WTC11 (cell line): ENCODE data around the gene FNDC3A. TPM values are rescaled to one million over a fixed set of nuclear protein-coding genes. Genes with fewer than 3 reads are reported as not detected.

Experiments
- ATAC-seq: fragments of 200-7000 bp; cut with Tn5 transposase; 2 replicates; pipeline ENCODE4 v1.10.0; 2021; ENCODE audit warnings: mild to moderate bottlenecking, moderate library complexity
- CTCF ChIA-PET: fragments of 300-600 bp; sonication (Branson Sonifier 250); formaldehyde crosslinking; loops from one replicate; lab custom pipeline; 2021; ENCODE audit warnings: antibody characterized with exemption; lab: Charles Lee
- POLR2A ChIA-PET: fragments of 350-600 bp; sonication (Branson Sonifier 250); formaldehyde crosslinking; loops from one replicate; lab custom pipeline; 2021; ENCODE audit warnings: antibody characterized with exemption; lab: Charles Lee
- DNase-seq: peaks from one replicate; pipeline ENCODE4 v3.0.0; 2021; ENCODE audit warnings: low spot score
- H3K27ac Mint-ChIP-seq: 2 replicates; pipeline ENCODE4 v1.8.0; 2021; ENCODE audit warnings: mixed read lengths
- H3K27me3 Mint-ChIP-seq: 2 replicates; pipeline ENCODE4 v1.8.0; 2021; ENCODE audit warnings: low read depth, mild to moderate bottlenecking, moderate library complexity, mixed read lengths
- H3K36me3 Mint-ChIP-seq: 2 replicates; pipeline ENCODE4 v1.8.0; 2021; ENCODE audit warnings: mixed read lengths
- H3K4me1 Mint-ChIP-seq: 2 replicates; pipeline ENCODE4 v1.8.0; 2022; ENCODE audit warnings: mixed read lengths
- H3K4me3 Mint-ChIP-seq: 2 replicates; pipeline ENCODE4 v1.8.0; 2021; ENCODE audit warnings: mild to moderate bottlenecking, moderate library complexity, mixed read lengths
- H3K9me3 Mint-ChIP-seq: 2 replicates; pipeline ENCODE4 v1.8.0; 2021; ENCODE audit warnings: mixed read lengths
- ELF4 ChIP-seq: sonication (generic); formaldehyde crosslinking; IDR thresholded peaks from 2 replicates; pipeline ENCODE4 v1.8.1; 2022; ENCODE audit warnings: low read depth, mild to moderate bottlenecking, moderate library complexity, missing genetic modification reagents
- FOXJ3 ChIP-seq: sonication (generic); formaldehyde crosslinking; IDR thresholded peaks from 2 replicates; pipeline ENCODE4 v1.9.0; 2021; ENCODE audit warnings: missing genetic modification reagents, mild to moderate bottlenecking, borderline replicate concordance
- NFYB ChIP-seq: sonication (generic); formaldehyde crosslinking; conservative IDR thresholded peaks from 2 replicates; pipeline ENCODE4 v1.8.0; 2022; ENCODE audit warnings: low read depth, missing genetic modification reagents
- PRRX2 ChIP-seq: fragments of 250-450 bp; sonication (Bioruptor Pico); IDR thresholded peaks from 2 replicates; pipeline ENCODE4 v1.8.0; 2021; ENCODE audit warnings: mild to moderate bottlenecking
- RELA ChIP-seq: sonication (generic); formaldehyde crosslinking; IDR thresholded peaks from 2 replicates; pipeline ENCODE4 v1.8.1; 2022; ENCODE audit warnings: missing genetic modification reagents, mild to moderate bottlenecking, borderline replicate concordance
- SP1 ChIP-seq: sonication (generic); formaldehyde crosslinking; conservative IDR thresholded peaks from 2 replicates; pipeline ENCODE4 v1.8.1; 2022; ENCODE audit warnings: missing genetic modification reagents
- ZNF263 ChIP-seq: sonication (generic); formaldehyde crosslinking; IDR thresholded peaks from 2 replicates; pipeline ENCODE4 v1.8.1; 2022; ENCODE audit warnings: low read depth, mild to moderate bottlenecking, moderate library complexity, missing genetic modification reagents
- ZNF317 ChIP-seq: sonication (generic); formaldehyde crosslinking; IDR thresholded peaks from 2 replicates; pipeline ENCODE4 v1.8.1; 2023; ENCODE audit warnings: low read depth, mild to moderate bottlenecking, moderate library complexity, missing genetic modification reagents, borderline replicate concordance
- total RNA-seq: library from RNA; stranded (reverse); gene quantifications from 3 replicates; pipeline ENCODE4 v1.2.3, GENCODE V29; 2021
- TF ChIP-seq, protein P1 (sequence below): sonication (generic); formaldehyde crosslinking; IDR thresholded peaks from 2 replicates; pipeline ENCODE4 v1.8.0; 2022; ENCODE audit warnings: mild to moderate bottlenecking, missing genetic modification reagents

FNDC3A gene
- total RNA-seq, 1 experiment from 2014 or later: 24.8 TPM

DNA sequence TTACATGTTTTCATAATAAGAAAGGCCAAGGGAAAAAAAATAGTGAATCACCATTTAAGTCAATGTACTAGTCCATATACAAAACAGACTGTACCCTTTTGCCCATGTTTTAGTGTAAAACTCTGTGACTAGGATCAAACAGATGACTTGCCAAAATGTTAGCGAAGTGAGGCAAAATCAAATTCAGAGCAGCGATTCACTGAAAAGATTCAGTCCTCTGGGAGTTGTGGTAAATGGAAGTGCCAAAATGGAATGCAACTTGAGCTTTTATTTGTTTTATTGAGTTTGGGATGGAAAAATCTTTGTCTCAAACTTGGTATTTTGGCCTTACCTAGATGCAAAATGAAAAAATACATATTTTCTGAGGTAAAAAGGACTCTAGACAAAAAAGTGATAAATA, 281.1 kb downstream of the FNDC3A start:
- no peaks in the 10 kb centered on the region for H3K9me3 Mint-ChIP-seq
- H3K4me3 Mint-ChIP-seq: no peak overlapping the region
- no peaks in the 10 kb centered on the region for H3K4me1 Mint-ChIP-seq
- no peak for DNase-seq
- 0 out of 2 replicates have a peak, but pooled peaks cover 3% of the 10 kb centered on the region for H3K36me3 Mint-ChIP-seq
- no peaks in the 10 kb centered on the region for H3K27me3 Mint-ChIP-seq
- no peak for ATAC-seq
- CTCF ChIA-PET: interaction anchor here (0.9 to 1.5 kb wide), 2 partner anchors 9 to 24 kb away, joined by 3 read pairs; no protein-coding TSS in a partner anchor
- H3K27ac Mint-ChIP-seq: no peak overlapping the region
- POLR2A ChIA-PET: no interaction called here
- TF ChIP-seq FOXJ3 (CRISPR knock-in tag) (no peak), PRRX2 (CRISPR knock-in tag) (no peak), ZNF263 (no peak), ZNF317 (CRISPR knock-in tag) (no peak), SP1 (CRISPR knock-in tag) (no peak), NFYB (CRISPR knock-in tag) (no peak), RELA (no peak)

DNA sequence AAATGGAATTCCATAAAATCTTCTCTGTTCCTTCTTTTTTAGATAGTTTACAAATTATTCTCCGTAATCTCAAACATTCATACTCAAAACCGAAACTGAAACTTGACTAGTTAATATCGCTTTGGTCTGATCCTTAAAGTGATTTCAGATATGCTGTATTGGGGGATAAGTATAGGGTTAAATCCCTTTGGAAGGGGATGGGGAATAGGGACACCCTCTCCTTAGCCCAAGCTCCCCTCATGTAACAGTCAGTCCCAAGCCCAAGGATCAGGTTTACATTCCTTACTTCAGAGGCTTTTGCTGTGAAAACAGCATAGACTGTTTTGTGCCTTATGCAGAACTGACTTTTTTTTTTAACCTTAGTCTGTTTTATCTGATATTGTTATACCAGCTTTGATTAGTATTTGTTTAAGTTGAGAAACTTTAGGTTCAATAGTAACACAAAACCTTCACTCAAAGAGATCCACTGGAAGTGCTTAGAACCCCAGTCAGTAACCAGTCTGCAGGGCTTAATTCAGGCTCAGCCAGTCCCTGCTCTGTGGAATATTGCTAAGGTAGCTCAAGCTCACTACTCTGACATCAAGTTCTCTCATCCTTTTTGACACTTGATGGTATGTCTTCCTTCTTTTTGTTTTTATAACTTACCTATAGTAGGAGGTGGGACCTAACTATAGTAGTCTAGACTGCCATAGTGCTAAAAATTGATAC, 282.5 kb downstream of the FNDC3A start:
- POLR2A ChIA-PET: no interaction called here
- Mint-ChIP-seq H3K4me3 (no peak overlapping the region), H3K27ac (no peak overlapping the region), H3K9me3 (no peaks in the 10 kb centered on the region), H3K36me3 (0 out of 2 replicates have a peak, but pooled peaks cover 3% of the 10 kb centered on the region), H3K4me1 (peaks cover 5% of the 10 kb centered on the region), H3K27me3 (no peaks in the 10 kb centered on the region)
- no peak for TF ChIP-seq ELF4
- TF ChIP-seq, protein P1, sequence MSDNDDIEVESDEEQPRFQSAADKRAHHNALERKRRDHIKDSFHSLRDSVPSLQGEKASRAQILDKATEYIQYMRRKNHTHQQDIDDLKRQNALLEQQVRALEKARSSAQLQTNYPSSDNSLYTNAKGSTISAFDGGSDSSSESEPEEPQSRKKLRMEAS (CRISPR knock-in tag): no peak
- CTCF ChIA-PET: interaction anchor here (1.5 kb wide), 1 partner anchor 22 kb away, joined by 3 read pairs; no protein-coding TSS in a partner anchor
- DNase-seq: no peak
- ATAC-seq: no peak

Other genes with a start within 250 kb of the FNDC3A start
- not detected in 3 replicates for gene MLNR, start 244.4 kb downstream of the FNDC3A start, total RNA-seq